ENCODE results near the gene SMIM27.

DNA sequence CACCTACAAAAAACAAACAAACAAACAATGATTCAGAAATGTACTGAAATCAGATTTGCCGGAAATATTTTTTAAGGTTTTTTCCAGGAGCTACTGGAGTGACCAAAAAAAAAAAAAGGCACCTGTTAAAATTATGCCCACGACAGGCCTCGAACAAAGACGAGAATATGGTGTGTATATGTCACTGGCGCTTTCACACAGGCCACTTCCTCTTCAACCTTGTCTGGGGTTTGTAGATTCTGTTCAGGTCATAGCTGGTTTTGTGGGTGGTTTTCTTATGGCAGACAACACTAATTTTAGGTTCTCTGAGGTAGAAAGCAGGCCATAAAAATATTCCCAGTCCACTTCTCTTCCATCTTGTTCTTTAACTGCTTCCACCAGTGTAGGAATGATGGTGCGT is 13.8 kb downstream of the SMIM27 start:
- TF ChIP-seq, protein P1, sequence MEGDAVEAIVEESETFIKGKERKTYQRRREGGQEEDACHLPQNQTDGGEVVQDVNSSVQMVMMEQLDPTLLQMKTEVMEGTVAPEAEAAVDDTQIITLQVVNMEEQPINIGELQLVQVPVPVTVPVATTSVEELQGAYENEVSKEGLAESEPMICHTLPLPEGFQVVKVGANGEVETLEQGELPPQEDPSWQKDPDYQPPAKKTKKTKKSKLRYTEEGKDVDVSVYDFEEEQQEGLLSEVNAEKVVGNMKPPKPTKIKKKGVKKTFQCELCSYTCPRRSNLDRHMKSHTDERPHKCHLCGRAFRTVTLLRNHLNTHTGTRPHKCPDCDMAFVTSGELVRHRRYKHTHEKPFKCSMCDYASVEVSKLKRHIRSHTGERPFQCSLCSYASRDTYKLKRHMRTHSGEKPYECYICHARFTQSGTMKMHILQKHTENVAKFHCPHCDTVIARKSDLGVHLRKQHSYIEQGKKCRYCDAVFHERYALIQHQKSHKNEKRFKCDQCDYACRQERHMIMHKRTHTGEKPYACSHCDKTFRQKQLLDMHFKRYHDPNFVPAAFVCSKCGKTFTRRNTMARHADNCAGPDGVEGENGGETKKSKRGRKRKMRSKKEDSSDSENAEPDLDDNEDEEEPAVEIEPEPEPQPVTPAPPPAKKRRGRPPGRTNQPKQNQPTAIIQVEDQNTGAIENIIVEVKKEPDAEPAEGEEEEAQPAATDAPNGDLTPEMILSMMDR (conservative IDR thresholded peaks at IDR 0.05; ENCODE audit: low read depth, low read length): no peak
- TF ChIP-seq RAD21 (IDR thresholded peaks at IDR 0.05; ENCODE audit: low read length): no peak
- no peak for TF ChIP-seq MAFK (IDR thresholded peaks at IDR 0.05; ENCODE audit: low read depth, low read length)
- TF ChIP-seq POLR2A (IDR thresholded peaks at IDR 0.05; ENCODE audit: low read depth, low read length): no peak
- TF ChIP-seq MAZ (IDR thresholded peaks at IDR 0.05; ENCODE audit: borderline replicate concordance, low read depth, low read length): no peak
- TF ChIP-seq MXI1 (IDR thresholded peaks at IDR 0.05; ENCODE audit: borderline replicate concordance, low read depth, low read length): no peak
- TF ChIP-seq RCOR1 (IDR thresholded peaks at IDR 0.05; ENCODE audit: insufficient replicate concordance, low read length): no peak
- no peak for TF ChIP-seq SMC3 (IDR thresholded peaks at IDR 0.05; ENCODE audit: low read depth, low read length)
- no peak for TF ChIP-seq CHD1 (IDR thresholded peaks at IDR 0.05; ENCODE audit: low read depth, low read length)
- no peak for TF ChIP-seq FOS (IDR thresholded peaks at IDR 0.05; ENCODE audit: low read depth, low read length)
- TF ChIP-seq, protein P2, sequence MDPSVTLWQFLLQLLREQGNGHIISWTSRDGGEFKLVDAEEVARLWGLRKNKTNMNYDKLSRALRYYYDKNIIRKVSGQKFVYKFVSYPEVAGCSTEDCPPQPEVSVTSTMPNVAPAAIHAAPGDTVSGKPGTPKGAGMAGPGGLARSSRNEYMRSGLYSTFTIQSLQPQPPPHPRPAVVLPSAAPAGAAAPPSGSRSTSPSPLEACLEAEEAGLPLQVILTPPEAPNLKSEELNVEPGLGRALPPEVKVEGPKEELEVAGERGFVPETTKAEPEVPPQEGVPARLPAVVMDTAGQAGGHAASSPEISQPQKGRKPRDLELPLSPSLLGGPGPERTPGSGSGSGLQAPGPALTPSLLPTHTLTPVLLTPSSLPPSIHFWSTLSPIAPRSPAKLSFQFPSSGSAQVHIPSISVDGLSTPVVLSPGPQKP (IDR thresholded peaks at IDR 0.05; ENCODE audit: borderline replicate concordance, low read depth, low read length): no peak
- no peak for TF ChIP-seq CEBPB (IDR thresholded peaks at IDR 0.05; ENCODE audit: low read depth, low read length)
- no peak for TF ChIP-seq RFX5 (IDR thresholded peaks at IDR 0.05; ENCODE audit: low read depth, low read length)

Measured in IMR-90 (cell line).